ENCODE measurements around the gene THOC1.

THOC1 gene

GRCh38 chr18:227374-227773, 40.5 kb downstream of the THOC1 start:
- H3K4me3 ChIP-seq (ENCODE audit: low read length): no peak overlapping the region
- no peak for DNase-seq (ENCODE audit: low read depth, low spot score)

GRCh38 chr18:225745-226144, 42.1 kb downstream of the THOC1 start:
- no peak overlapping the region for H3K4me3 ChIP-seq (ENCODE audit: low read length)
- DNase-seq (ENCODE audit: low read depth, low spot score): no peak

GRCh38 chr18:220708-221107, 47.1 kb downstream of the THOC1 start:
- DNase-seq (ENCODE audit: low read depth, low spot score): no peak
- H3K4me3 ChIP-seq (ENCODE audit: low read length): no peak overlapping the region

GRCh38 chr18:217532-218336, 50.1 kb downstream of the THOC1 start:
- no peak overlapping the region for H3K4me3 ChIP-seq (ENCODE audit: low read length)
- DNase-seq (ENCODE audit: low read depth, low spot score): no peak

- no peak for DNase-seq (ENCODE audit: low read depth, low spot score)
- H3K4me3 ChIP-seq (ENCODE audit: low read length): no peak overlapping the region
Observed at GRCh38 chr18:215448-216010, 52.3 kb downstream of the THOC1 start.

- DNase-seq (ENCODE audit: low read depth, low spot score): no peak
- H3K4me3 ChIP-seq (ENCODE audit: low read length): no peak overlapping the region
Observed at GRCh38 chr18:213966-214365, 53.9 kb downstream of the THOC1 start.

- no peak for DNase-seq (ENCODE audit: low read depth, low spot score)
Observed at GRCh38 chr18:213505-213904, 54.3 kb downstream of the THOC1 start.

GRCh38 chr18:212780-213179, 55.1 kb downstream of the THOC1 start:
- no peak for DNase-seq (ENCODE audit: low read depth, low spot score)
- no peak overlapping the region for H3K4me3 ChIP-seq (ENCODE audit: low read length)

More at GRCh38 chr18:213505-213904, 54.3 kb downstream of the THOC1 start:
- no peak overlapping the region for H3K4me3 ChIP-seq (ENCODE audit: low read length)

- DNase-seq (ENCODE audit: low read depth, low spot score): no peak
- H3K4me3 ChIP-seq (ENCODE audit: low read length): no peak overlapping the region
Observed at GRCh38 chr18:211582-211981, 56.3 kb downstream of the THOC1 start.

GRCh38 chr18:210733-211132, 57.1 kb downstream of the THOC1 start:
- no peak overlapping the region for H3K4me3 ChIP-seq (ENCODE audit: low read length)
- DNase-seq (ENCODE audit: low read depth, low spot score): no peak

GRCh38 chr18:210075-210474, 57.8 kb downstream of the THOC1 start:
- H3K4me3 ChIP-seq (ENCODE audit: low read length): no peak overlapping the region
- no peak for DNase-seq (ENCODE audit: low read depth, low spot score)

GRCh38 chr18:199768-200167, 68.1 kb downstream of the THOC1 start:
- DNase-seq (ENCODE audit: low read depth, low spot score): no peak
- no peak overlapping the region for H3K4me3 ChIP-seq (ENCODE audit: low read length)

- DNase-seq (ENCODE audit: low read depth, low spot score): no peak
- no peak overlapping the region for H3K4me3 ChIP-seq (ENCODE audit: low read length)
Observed at GRCh38 chr18:199214-199613, 68.6 kb downstream of the THOC1 start.

GRCh38 chr18:195651-196050, 72.2 kb downstream of the THOC1 start:
- no peak overlapping the region for H3K4me3 ChIP-seq (ENCODE audit: low read length)
- no peak for DNase-seq (ENCODE audit: low read depth, low spot score)

GRCh38 chr18:192801-193200, 75.0 kb downstream of the THOC1 start:
- DNase-seq (ENCODE audit: low read depth, low spot score): no peak
- H3K4me3 ChIP-seq (ENCODE audit: low read length): no peak overlapping the region

GRCh38 chr18:191725-192124, 76.1 kb downstream of the THOC1 start:
- DNase-seq (ENCODE audit: low read depth, low spot score): no peak
- no peak overlapping the region for H3K4me3 ChIP-seq (ENCODE audit: low read length)

- no peak for DNase-seq (ENCODE audit: low read depth, low spot score)
- H3K4me3 ChIP-seq (ENCODE audit: low read length): no peak overlapping the region
Observed at GRCh38 chr18:189254-189653, 78.6 kb downstream of the THOC1 start.

GRCh38 chr18:183769-184168, 84.1 kb downstream of the THOC1 start:
- no peak for DNase-seq (ENCODE audit: low read depth, low spot score)
- no peak overlapping the region for H3K4me3 ChIP-seq (ENCODE audit: low read length)

- no peak overlapping the region for H3K4me3 ChIP-seq (ENCODE audit: low read length)
- DNase-seq (ENCODE audit: low read depth, low spot score): no peak
Observed at GRCh38 chr18:181711-182110, 86.1 kb downstream of the THOC1 start.

GRCh38 chr18:179499-179898, 88.3 kb downstream of the THOC1 start:
- peak; percentile 42 for DNase-seq (ENCODE audit: low read depth, low spot score)
- no peak overlapping the region for H3K4me3 ChIP-seq (ENCODE audit: low read length)

GRCh38 chr18:172361-172760, 95.5 kb downstream of the THOC1 start:
- H3K4me3 ChIP-seq (ENCODE audit: low read length): no peak overlapping the region
- no peak for DNase-seq (ENCODE audit: low read depth, low spot score)

Data from Jurkat, Clone E6-1 (cell line).